Spleen (tissue), 7 donors: ENCODE measurements around the gene RFPL1.

Experiments
- POLR2A ChIP-seq, 3 donors: fragments of 450-650 bp; IDR thresholded peaks; one replicate each; pipeline ENCODE4 v1.5.1; 2017; ENCODE audit warnings: antibody characterized with exemption in 3 of 3, mild to moderate bottlenecking in 1 of 3
- TF ChIP-seq, protein P1 (sequence below), 11 experiments: fragments of 200-600 bp in 7 of 11; fragments of 450-650 bp in 4 of 11; sonication (generic) in 4 of 11; IDR thresholded peaks in 8 of 11; conservative IDR thresholded peaks in 3 of 11; 1 replicate in 7 of 11; 2 replicates in 4 of 11; pipeline versions ENCODE4 v1.4.0 to v1.8.0; 2016 to 2021; ENCODE audit warnings: antibody characterized with exemption in 11 of 11, inconsistent platforms in 4 of 11, mild to moderate bottlenecking in 1 of 11
- donor health status: DM: no; HTN: no; CAD: no; lungs with moderate emphysema.
- donor health status: DM: no; HTN: no; CAD: no.
- donor health status: DM: no; HTN: no; CAD: no.

DNA sequence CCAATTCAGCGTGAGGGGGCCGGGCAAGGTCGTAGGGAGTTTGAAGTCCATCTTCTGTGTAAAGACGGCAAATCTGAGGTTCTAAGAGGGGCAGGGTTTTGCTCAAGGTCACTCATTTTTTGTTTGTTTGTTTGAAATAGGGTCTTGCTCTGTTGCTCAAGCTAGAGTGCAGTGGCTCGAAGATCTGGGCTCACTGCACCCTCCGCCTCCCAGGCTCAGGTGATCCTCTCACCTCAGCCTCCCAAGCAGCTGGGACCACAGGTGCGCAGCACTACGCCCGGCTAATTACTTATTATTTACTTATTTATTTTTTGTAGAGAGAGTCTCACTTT is 49.7 kb upstream of the RFPL1 start:
- TF ChIP-seq, protein P1, sequence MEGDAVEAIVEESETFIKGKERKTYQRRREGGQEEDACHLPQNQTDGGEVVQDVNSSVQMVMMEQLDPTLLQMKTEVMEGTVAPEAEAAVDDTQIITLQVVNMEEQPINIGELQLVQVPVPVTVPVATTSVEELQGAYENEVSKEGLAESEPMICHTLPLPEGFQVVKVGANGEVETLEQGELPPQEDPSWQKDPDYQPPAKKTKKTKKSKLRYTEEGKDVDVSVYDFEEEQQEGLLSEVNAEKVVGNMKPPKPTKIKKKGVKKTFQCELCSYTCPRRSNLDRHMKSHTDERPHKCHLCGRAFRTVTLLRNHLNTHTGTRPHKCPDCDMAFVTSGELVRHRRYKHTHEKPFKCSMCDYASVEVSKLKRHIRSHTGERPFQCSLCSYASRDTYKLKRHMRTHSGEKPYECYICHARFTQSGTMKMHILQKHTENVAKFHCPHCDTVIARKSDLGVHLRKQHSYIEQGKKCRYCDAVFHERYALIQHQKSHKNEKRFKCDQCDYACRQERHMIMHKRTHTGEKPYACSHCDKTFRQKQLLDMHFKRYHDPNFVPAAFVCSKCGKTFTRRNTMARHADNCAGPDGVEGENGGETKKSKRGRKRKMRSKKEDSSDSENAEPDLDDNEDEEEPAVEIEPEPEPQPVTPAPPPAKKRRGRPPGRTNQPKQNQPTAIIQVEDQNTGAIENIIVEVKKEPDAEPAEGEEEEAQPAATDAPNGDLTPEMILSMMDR (IDR thresholded peaks at IDR 0.05 in 8 of 11, conservative IDR thresholded peaks at IDR 0.05 in 3 of 11): no peak
- no peak for TF ChIP-seq POLR2A (IDR thresholded peaks at IDR 0.05)
